GM12878 (cell line): ENCODE data around the gene DKK3. TPM values are rescaled to one million over a fixed set of nuclear protein-coding genes. Genes with fewer than 3 reads are reported as not detected.

Experiments used
- ATAC-seq: fragments of 200-7000 bp; cut with Tn5 transposase; 3 replicates; pipeline ENCODE4 v1.9.1; 2020; ENCODE audit warnings: mild to moderate bottlenecking, moderate library complexity
- BruUV-seq: library from RNA; stranded (reverse); fragments of 400-500 nt; replicated peaks from 2 replicates; lab custom pipeline; 2021; lab: Mats Ljungman, UMichigan
- CTCF ChIA-PET: fragments of 300-600 bp; sonication (Branson Sonifier 250); formaldehyde crosslinking; extraction: SDS; loops from one replicate; lab custom pipeline; 2021; ENCODE audit warnings: inconsistent platforms; lab: Yijun Ruan, JAX
- POLR2A ChIA-PET: fragments of 350-600 bp; formaldehyde crosslinking; extraction: SDS; loops from one replicate; lab custom pipeline; 2021; ENCODE audit warnings: inconsistent platforms; lab: Charles Lee
- RAD21 ChIA-PET: fragments of 300-600 bp; sonication (Branson Sonifier 250); formaldehyde crosslinking; loops from one replicate; lab custom pipeline; 2023; ENCODE audit warnings: antibody characterized with exemption; ENCODE audit not compliant: unreplicated experiment; lab: Charles Lee
- SMC1A ChIA-PET: fragments of 300-600 bp; sonication (Branson Sonifier 250); formaldehyde crosslinking; loops from one replicate; lab custom pipeline; 2023; ENCODE audit not compliant: unreplicated experiment, uncharacterized antibody; lab: Charles Lee
- DNase-seq: peaks from one replicate; pipeline ENCODE4 v3.0.0-alpha.2; 2011; ENCODE audit warnings: low read depth, low spot score
- FAIRE-seq: peaks from 3 replicates; lab custom pipeline; 2011; peaks lifted over from hg19 to GRCh38; lab: Jason Lieb, UNC
- H2AFZ ChIP-seq: 2 replicates; pipeline ENCODE4 v1.6.0; 2011; ENCODE audit warnings: low read depth, low read length, control low read depth; ENCODE audit not compliant: control insufficient read depth
- H3K27ac ChIP-seq: 2 replicates; pipeline ENCODE4 v1.5.1; 2011; ENCODE audit warnings: control low read depth; ENCODE audit not compliant: control insufficient read depth, insufficient read depth
- H3K27me3 ChIP-seq, 2 experiments: replicated peaks in 1 of 2; 2 replicates each; pipeline versions ENCODE4 v1.6.0 to v1.6.1; 2011; ENCODE audit warnings: low read length in 1 of 2; ENCODE audit not compliant: control insufficient read depth in 2 of 2, insufficient read depth in 2 of 2
- H3K36me3 ChIP-seq, 2 experiments: 2 replicates each; pipeline ENCODE4 v1.5.1; 2011; ENCODE audit warnings: low read length in 1 of 2; ENCODE audit not compliant: control insufficient read depth in 2 of 2, insufficient read depth in 2 of 2
- H3K4me1 ChIP-seq: 2 replicates; pipeline ENCODE4 v1.6.1; 2011; ENCODE audit warnings: mild to moderate bottlenecking, low read length, moderate library complexity, mixed read lengths; ENCODE audit not compliant: control insufficient read depth, insufficient read depth
- H3K4me2 ChIP-seq: 2 replicates; pipeline ENCODE4 v1.6.0; 2011; ENCODE audit warnings: control low read depth; ENCODE audit not compliant: control insufficient read depth, insufficient read depth
- H3K4me3 ChIP-seq: fragments of 200-600 bp; sonication (generic); 2 replicates; pipeline ENCODE4 v1.5.1; 2016
- H3K79me2 ChIP-seq: 2 replicates; pipeline ENCODE4 v1.6.0; 2011; ENCODE audit warnings: low read length; ENCODE audit not compliant: control insufficient read depth, insufficient read depth
- H3K9ac ChIP-seq: 2 replicates; pipeline ENCODE4 v1.8.0; 2011; ENCODE audit warnings: low read length, control low read depth, mixed read lengths; ENCODE audit not compliant: control insufficient read depth, insufficient read depth
- H3K9me3 ChIP-seq: replicated peaks from 3 replicates; pipeline ENCODE4 v1.5.1; 2011; ENCODE audit warnings: mild to moderate bottlenecking, low read length; ENCODE audit not compliant: control insufficient read depth, insufficient read depth
- H4K20me1 ChIP-seq: 2 replicates; pipeline ENCODE4 v1.6.0; 2011; ENCODE audit not compliant: control insufficient read depth, insufficient read depth
- CUX1 ChIP-seq: IDR thresholded peaks from 2 replicates; pipeline ENCODE4 v1.6.1; 2012; ENCODE audit warnings: improper control_type of control experiment, low read depth, low read length; ENCODE audit not compliant: insufficient replicate concordance
- POLR2A ChIP-seq: IDR thresholded peaks from 2 replicates; pipeline ENCODE4 v1.6.1; 2011; ENCODE audit warnings: low read depth, mild to moderate bottlenecking, low read length
- WGBS: methylation state at CpG from one replicate; pipeline ENCODE4 v1.1.6; 2016; ENCODE audit warnings: low lambda C conversion rate; ENCODE audit not compliant: insufficient replicate concordance, insufficient coverage; ENCODE audit errors: missing lambda C conversion rate; 5-methylcytosine and 5-hydroxymethylcytosine counted together
- in situ Hi-C: fragments of 300-500 bp; cut with MboI; formaldehyde crosslinking; loops from 9 replicates; pipeline ENCODE4 v1.14.3; 2018; ENCODE audit warnings: mixed read lengths
- intact Hi-C: fragments of 100-400 bp; cut with micrococcal nuclease; formaldehyde crosslinking; loops from one replicate; pipeline ENCODE4 v1.14.2; 2022; ENCODE audit not compliant: unreplicated experiment
- polyA plus RNA-seq, 11 experiments: library from polyadenylated mRNA; depleted of rRNA in 4 of 11; unstranded in 6 of 11; stranded (reverse) in 5 of 11; fragments of >200 nt; fragmentation: Nextera tagmentation in 4 of 11; fragmentation: Illumina TruSeq in 1 of 11; extraction: Ambion mirVana in 4 of 11; extraction: Trizol in 1 of 11; gene quantifications; 1 replicate in 1 of 11; 2 replicates in 10 of 11; pipeline versions ENCODE4 v1.2.1 to v1.2.3, GENCODE V29; 2011 to 2016; ENCODE audit warnings: inconsistent platforms in 2 of 11, missing spikeins in 2 of 11, low read depth in 1 of 11
- total RNA-seq, 4 experiments: library from RNA; depleted of rRNA in 3 of 4; stranded (reverse); fragments of >200 nt in 3 of 4; fragmentation: Illumina TruSeq in 1 of 4; extraction: Trizol in 1 of 4; gene quantifications; 2 replicates each; pipeline versions ENCODE4 v1.2.1 to v1.2.3, GENCODE V29; 2013 to 2021

The DKK3 gene
- total and polyA plus RNA-seq, 10 of the 15 experiments (the other 5 are each of a cell fraction or from before 2014, with no cell fraction given): 0.07 to 0.16 (median 0.15) TPM; not detected in 7

GRCh38 chr11:11985016-11985715 lies 23.3 kb downstream of the DKK3 start (continued):
- TF ChIP-seq CUX1: no peak

- in situ Hi-C loops (no loop called here), intact Hi-C loops (no loop called here)
- POLR2A ChIA-PET: no interaction called here
- ATAC-seq (no peak), DNase-seq (no peak), FAIRE-seq (no peak)
- no peaks in the 10 kb centered on the region for H3K79me2 ChIP-seq
- no peak overlapping the region for H3K4me3 ChIP-seq
- RAD21 ChIA-PET: no interaction called here
- no peak for TF ChIP-seq POLR2A
- no peaks in the 10 kb centered on the region for H3K36me3 ChIP-seq
- H2AFZ ChIP-seq: no peak overlapping the region
- H3K27ac ChIP-seq: no peak overlapping the region
- SMC1A ChIA-PET: no interaction called here
- peaks cover 0 to 1% of the 10 kb centered on the region in 2 experiments; a peak in 1 of 4 replicates for H3K27me3 ChIP-seq
- WGBS: 3% methylated on average over 5 of the region's 5 CpGs
- no TSS peak for BruUV-seq
- H4K20me1 ChIP-seq: no peaks in the 10 kb centered on the region
- CTCF ChIA-PET: no interaction called here
- H3K4me2 ChIP-seq: no peak overlapping the region
- no peaks in the 10 kb centered on the region for H3K9me3 ChIP-seq
- H3K4me1 ChIP-seq: no peaks in the 10 kb centered on the region
- no peak overlapping the region for H3K9ac ChIP-seq
Measured at GRCh38 chr11:11984563-11984962, 23.9 kb downstream of the DKK3 start.
